ENCODE measurements around the gene SYNE1.
"Not testable (repeated sequence)": the region's sequence is repeated elsewhere in the genome, so short reads cannot be mapped to it uniquely, and the experiment has no call there.

SYNE1 gene

GRCh38 chr6:152160346-152160745, 476.8 kb downstream of the SYNE1 start:
- no peaks in the 10 kb centered on the region for H3K27me3 ChIP-seq (ENCODE audit: control insufficient read depth, insufficient read depth, low read length)
- peaks cover 7% of the 10 kb centered on the region for H3K4me1 ChIP-seq (ENCODE audit: control insufficient read depth, low read depth, low read length)
- no peak overlapping the region for H3K9ac ChIP-seq (ENCODE audit: low read length)
- no peaks in the 10 kb centered on the region for H3K36me3 ChIP-seq (ENCODE audit: control insufficient read depth, low read depth, low read length)
- H3K9me3 ChIP-seq (ENCODE audit: control insufficient read depth, low read depth, low read length) = no peaks in the 10 kb centered on the region
- no peak overlapping the region for H3K27ac ChIP-seq (ENCODE audit: low read length)
- no peak overlapping the region for H3K4me3 ChIP-seq (ENCODE audit: low read length)

GRCh38 chr6:152155792-152156191, 481.4 kb downstream of the SYNE1 start:
- no peaks in the 10 kb centered on the region for H3K4me1 ChIP-seq (ENCODE audit: control insufficient read depth, low read depth, low read length)
- H3K27ac ChIP-seq (ENCODE audit: low read length) = no peak overlapping the region
- no peak overlapping the region for H3K4me3 ChIP-seq (ENCODE audit: low read length)
- H3K36me3 ChIP-seq (ENCODE audit: control insufficient read depth, low read depth, low read length) = no peaks in the 10 kb centered on the region
- no peak overlapping the region for H3K9ac ChIP-seq (ENCODE audit: low read length)
- no peaks in the 10 kb centered on the region for H3K9me3 ChIP-seq (ENCODE audit: control insufficient read depth, low read depth, low read length)
- H3K27me3 ChIP-seq (ENCODE audit: control insufficient read depth, insufficient read depth, low read length) = no peaks in the 10 kb centered on the region

GRCh38 chr6:152154559-152155356, 482.4 kb downstream of the SYNE1 start:
- Histone ChIP-seq H3K4me1 (ENCODE audit: control insufficient read depth, low read depth, low read length) (no peaks in the 10 kb centered on the region), H3K27ac (ENCODE audit: low read length) (no peak overlapping the region), H3K9ac (ENCODE audit: low read length) (no peak overlapping the region), H3K4me3 (ENCODE audit: low read length) (no peak overlapping the region), H3K36me3 (ENCODE audit: control insufficient read depth, low read depth, low read length) (no peaks in the 10 kb centered on the region), H3K9me3 (ENCODE audit: control insufficient read depth, low read depth, low read length) (no peaks in the 10 kb centered on the region), H3K27me3 (ENCODE audit: control insufficient read depth, insufficient read depth, low read length) (no peaks in the 10 kb centered on the region)

GRCh38 chr6:152151920-152152319, 485.2 kb downstream of the SYNE1 start:
- Histone ChIP-seq H3K27ac (ENCODE audit: low read length) (no peak overlapping the region), H3K4me1 (ENCODE audit: control insufficient read depth, low read depth, low read length) (no peaks in the 10 kb centered on the region), H3K9ac (ENCODE audit: low read length) (no peak overlapping the region), H3K36me3 (ENCODE audit: control insufficient read depth, low read depth, low read length) (no peaks in the 10 kb centered on the region), H3K9me3 (ENCODE audit: control insufficient read depth, low read depth, low read length) (no peaks in the 10 kb centered on the region), H3K27me3 (ENCODE audit: control insufficient read depth, insufficient read depth, low read length) (no peaks in the 10 kb centered on the region), H3K4me3 (ENCODE audit: low read length) (no peak overlapping the region)

- H3K27me3 ChIP-seq (ENCODE audit: control insufficient read depth, insufficient read depth, low read length) = no peaks in the 10 kb centered on the region
- H3K36me3 ChIP-seq (ENCODE audit: control insufficient read depth, low read depth, low read length) = no peaks in the 10 kb centered on the region
- H3K27ac ChIP-seq (ENCODE audit: low read length) = no peak overlapping the region
- H3K9ac ChIP-seq (ENCODE audit: low read length) = no peak overlapping the region
- H3K9me3 ChIP-seq (ENCODE audit: control insufficient read depth, low read depth, low read length) = no peaks in the 10 kb centered on the region
- no peak overlapping the region for H3K4me3 ChIP-seq (ENCODE audit: low read length)
- no peaks in the 10 kb centered on the region for H3K4me1 ChIP-seq (ENCODE audit: control insufficient read depth, low read depth, low read length)
Observed at GRCh38 chr6:152150196-152150595, 487.0 kb downstream of the SYNE1 start.

- Histone ChIP-seq H3K9ac (ENCODE audit: low read length) (no peak overlapping the region), H3K36me3 (ENCODE audit: control insufficient read depth, low read depth, low read length) (no peaks in the 10 kb centered on the region), H3K27ac (ENCODE audit: low read length) (no peak overlapping the region), H3K4me3 (ENCODE audit: low read length) (no peak overlapping the region), H3K9me3 (ENCODE audit: control insufficient read depth, low read depth, low read length) (no peaks in the 10 kb centered on the region), H3K4me1 (ENCODE audit: control insufficient read depth, low read depth, low read length) (no peaks in the 10 kb centered on the region), H3K27me3 (ENCODE audit: control insufficient read depth, insufficient read depth, low read length) (no peaks in the 10 kb centered on the region)
Observed at GRCh38 chr6:152148412-152148811, 488.8 kb downstream of the SYNE1 start.

- no peaks in the 10 kb centered on the region for H3K36me3 ChIP-seq (ENCODE audit: control insufficient read depth, low read depth, low read length)
- no peak overlapping the region for H3K4me3 ChIP-seq (ENCODE audit: low read length)
- H3K9me3 ChIP-seq (ENCODE audit: control insufficient read depth, low read depth, low read length) = no peaks in the 10 kb centered on the region
Observed at GRCh38 chr6:152147269-152147668, 489.9 kb downstream of the SYNE1 start.

GRCh38 chr6:152146385-152146784, 490.8 kb downstream of the SYNE1 start:
- Histone ChIP-seq H3K27ac (ENCODE audit: low read length) (no peak overlapping the region), H3K9ac (ENCODE audit: low read length) (no peak overlapping the region), H3K4me1 (ENCODE audit: control insufficient read depth, low read depth, low read length) (no peaks in the 10 kb centered on the region), H3K27me3 (ENCODE audit: control insufficient read depth, insufficient read depth, low read length) (no peaks in the 10 kb centered on the region), H3K4me3 (ENCODE audit: low read length) (no peak overlapping the region), H3K36me3 (ENCODE audit: control insufficient read depth, low read depth, low read length) (no peaks in the 10 kb centered on the region), H3K9me3 (ENCODE audit: control insufficient read depth, low read depth, low read length) (no peaks in the 10 kb centered on the region)

More at GRCh38 chr6:152147269-152147668, 489.9 kb downstream of the SYNE1 start:
- Histone ChIP-seq H3K27me3 (ENCODE audit: control insufficient read depth, insufficient read depth, low read length) (no peaks in the 10 kb centered on the region), H3K9ac (ENCODE audit: low read length) (no peak overlapping the region), H3K27ac (ENCODE audit: low read length) (no peak overlapping the region), H3K4me1 (ENCODE audit: control insufficient read depth, low read depth, low read length) (no peaks in the 10 kb centered on the region)

- H3K9ac ChIP-seq (ENCODE audit: low read length) = no peak overlapping the region
- no peaks in the 10 kb centered on the region for H3K9me3 ChIP-seq (ENCODE audit: control insufficient read depth, low read depth, low read length)
- H3K27ac ChIP-seq (ENCODE audit: low read length) = no peak overlapping the region
- H3K27me3 ChIP-seq (ENCODE audit: control insufficient read depth, insufficient read depth, low read length) = no peaks in the 10 kb centered on the region
- H3K4me3 ChIP-seq (ENCODE audit: low read length) = no peak overlapping the region
- H3K36me3 ChIP-seq (ENCODE audit: control insufficient read depth, low read depth, low read length) = no peaks in the 10 kb centered on the region
- no peaks in the 10 kb centered on the region for H3K4me1 ChIP-seq (ENCODE audit: control insufficient read depth, low read depth, low read length)
Observed at GRCh38 chr6:152143359-152143758, 493.8 kb downstream of the SYNE1 start.

- Histone ChIP-seq H3K27me3 (ENCODE audit: control insufficient read depth, insufficient read depth, low read length) (no peaks in the 10 kb centered on the region), H3K4me3 (ENCODE audit: low read length) (no peak overlapping the region), H3K27ac (ENCODE audit: low read length) (no peak overlapping the region), H3K9ac (ENCODE audit: low read length) (no peak overlapping the region), H3K9me3 (ENCODE audit: control insufficient read depth, low read depth, low read length) (no peaks in the 10 kb centered on the region), H3K4me1 (ENCODE audit: control insufficient read depth, low read depth, low read length) (no peaks in the 10 kb centered on the region), H3K36me3 (ENCODE audit: control insufficient read depth, low read depth, low read length) (no peaks in the 10 kb centered on the region)
Observed at GRCh38 chr6:152142105-152142504, 495.1 kb downstream of the SYNE1 start.

GRCh38 chr6:152138344-152138743, 498.8 kb downstream of the SYNE1 start:
- H3K4me3 ChIP-seq (ENCODE audit: low read length); H3K27ac ChIP-seq (ENCODE audit: low read length); H3K9ac ChIP-seq (ENCODE audit: low read length); H3K4me1 ChIP-seq (ENCODE audit: control insufficient read depth, low read depth, low read length); H3K27me3 ChIP-seq (ENCODE audit: control insufficient read depth, insufficient read depth, low read length); H3K36me3 ChIP-seq (ENCODE audit: control insufficient read depth, low read depth, low read length); H3K9me3 ChIP-seq (ENCODE audit: control insufficient read depth, low read depth, low read length): not testable (repeated sequence)

- Histone ChIP-seq H3K9me3 (ENCODE audit: control insufficient read depth, low read depth, low read length) (no peaks in the 10 kb centered on the region), H3K4me3 (ENCODE audit: low read length) (no peak overlapping the region), H3K9ac (ENCODE audit: low read length) (no peak overlapping the region), H3K27ac (ENCODE audit: low read length) (no peak overlapping the region), H3K4me1 (ENCODE audit: control insufficient read depth, low read depth, low read length) (no peaks in the 10 kb centered on the region), H3K27me3 (ENCODE audit: control insufficient read depth, insufficient read depth, low read length) (no peaks in the 10 kb centered on the region), H3K36me3 (ENCODE audit: control insufficient read depth, low read depth, low read length) (no peaks in the 10 kb centered on the region)
Observed at GRCh38 chr6:152136449-152136825, 500.7 kb downstream of the SYNE1 start.
